AG09309 (cell line): ENCODE measurements around the gene LRCH1.
"Not testable (repeated sequence)": the region's sequence is repeated elsewhere in the genome, so short reads cannot be mapped to it uniquely, and the experiment has no call there.

Source experiments
- DNase-seq: peaks from one replicate; pipeline ENCODE4 v3.0.0-alpha.2; 2010; ENCODE audit warnings: low read depth
- H3K4me3 ChIP-seq: 2 replicates; pipeline ENCODE4 v1.5.1; 2011; ENCODE audit warnings: mild to moderate bottlenecking, low read depth, low read length, moderate library complexity; ENCODE audit not compliant: control insufficient read depth
- TF ChIP-seq, protein P1 (sequence below): IDR thresholded peaks from 2 replicates; pipeline ENCODE4 v1.5.1; 2011; ENCODE audit warnings: mild to moderate bottlenecking, low read depth, low read length, inconsistent platforms; ENCODE audit not compliant: insufficient read depth, control insufficient read depth; ENCODE audit errors: missing control alignments

The LRCH1 gene

DNA sequence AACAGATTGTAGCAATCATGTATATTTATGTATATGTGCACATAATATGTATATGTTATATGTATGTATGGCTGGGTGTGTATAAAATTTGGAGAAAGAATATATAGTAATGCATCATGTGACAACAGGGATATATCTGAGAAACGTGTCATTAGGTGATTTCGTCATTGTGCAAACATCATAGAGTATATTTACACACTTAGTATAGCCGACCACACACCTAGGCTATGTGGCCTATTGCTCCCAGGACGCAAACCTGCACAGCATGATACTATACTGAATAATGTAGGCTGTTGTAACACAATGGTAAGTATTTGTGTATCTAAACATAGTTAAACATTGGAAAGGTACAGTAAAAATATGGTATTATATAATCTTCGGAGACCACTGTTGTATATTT, 200.2 kb downstream of the LRCH1 start:
- H3K4me3 ChIP-seq = no peak overlapping the region
- no peak for DNase-seq
- TF ChIP-seq, protein P1, sequence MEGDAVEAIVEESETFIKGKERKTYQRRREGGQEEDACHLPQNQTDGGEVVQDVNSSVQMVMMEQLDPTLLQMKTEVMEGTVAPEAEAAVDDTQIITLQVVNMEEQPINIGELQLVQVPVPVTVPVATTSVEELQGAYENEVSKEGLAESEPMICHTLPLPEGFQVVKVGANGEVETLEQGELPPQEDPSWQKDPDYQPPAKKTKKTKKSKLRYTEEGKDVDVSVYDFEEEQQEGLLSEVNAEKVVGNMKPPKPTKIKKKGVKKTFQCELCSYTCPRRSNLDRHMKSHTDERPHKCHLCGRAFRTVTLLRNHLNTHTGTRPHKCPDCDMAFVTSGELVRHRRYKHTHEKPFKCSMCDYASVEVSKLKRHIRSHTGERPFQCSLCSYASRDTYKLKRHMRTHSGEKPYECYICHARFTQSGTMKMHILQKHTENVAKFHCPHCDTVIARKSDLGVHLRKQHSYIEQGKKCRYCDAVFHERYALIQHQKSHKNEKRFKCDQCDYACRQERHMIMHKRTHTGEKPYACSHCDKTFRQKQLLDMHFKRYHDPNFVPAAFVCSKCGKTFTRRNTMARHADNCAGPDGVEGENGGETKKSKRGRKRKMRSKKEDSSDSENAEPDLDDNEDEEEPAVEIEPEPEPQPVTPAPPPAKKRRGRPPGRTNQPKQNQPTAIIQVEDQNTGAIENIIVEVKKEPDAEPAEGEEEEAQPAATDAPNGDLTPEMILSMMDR = no peak

DNA sequence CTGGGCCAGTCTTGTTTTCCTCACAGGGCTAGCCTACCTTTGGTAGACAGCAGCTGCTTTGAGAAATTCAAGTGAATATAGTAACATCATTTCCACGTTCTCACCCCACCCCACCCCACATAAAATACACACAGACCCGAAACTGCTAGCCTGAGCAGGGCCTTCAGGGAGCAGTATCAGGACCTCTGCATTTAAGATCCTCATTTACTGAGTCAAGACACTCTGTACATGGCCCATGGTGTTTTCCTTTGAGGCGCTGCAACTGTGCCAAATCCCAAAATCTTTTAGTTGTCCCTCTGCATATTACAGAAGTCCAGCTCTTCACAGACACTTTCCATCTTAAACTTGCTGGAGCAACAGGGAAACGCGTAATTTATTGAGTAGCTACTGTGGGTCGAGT, 200.9 kb downstream of the LRCH1 start:
- TF ChIP-seq, protein P1 = no peak
- no peak for DNase-seq
- no peak overlapping the region for H3K4me3 ChIP-seq

DNA sequence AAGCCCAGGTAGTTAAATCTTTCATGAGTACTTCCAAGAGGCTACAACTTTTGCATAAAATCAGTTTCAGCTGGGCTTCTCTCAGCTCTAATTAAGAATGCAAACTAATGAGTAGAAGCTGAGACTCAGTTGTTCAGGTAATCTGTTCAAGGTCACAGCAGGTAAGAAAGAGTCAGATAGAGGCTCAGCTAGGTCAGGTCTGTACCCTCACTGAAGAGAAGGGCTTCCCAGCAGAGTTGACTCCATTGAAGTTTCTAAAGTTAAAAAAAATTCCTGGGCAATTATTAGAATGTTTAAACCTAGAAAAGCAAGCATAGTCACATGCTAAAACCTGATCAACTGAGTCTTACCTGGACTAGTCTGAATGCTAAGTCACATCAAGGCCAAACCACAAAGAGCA, 201.8 kb downstream of the LRCH1 start:
- no peak overlapping the region for H3K4me3 ChIP-seq
- no peak for DNase-seq
- TF ChIP-seq, protein P1 = no peak

DNA sequence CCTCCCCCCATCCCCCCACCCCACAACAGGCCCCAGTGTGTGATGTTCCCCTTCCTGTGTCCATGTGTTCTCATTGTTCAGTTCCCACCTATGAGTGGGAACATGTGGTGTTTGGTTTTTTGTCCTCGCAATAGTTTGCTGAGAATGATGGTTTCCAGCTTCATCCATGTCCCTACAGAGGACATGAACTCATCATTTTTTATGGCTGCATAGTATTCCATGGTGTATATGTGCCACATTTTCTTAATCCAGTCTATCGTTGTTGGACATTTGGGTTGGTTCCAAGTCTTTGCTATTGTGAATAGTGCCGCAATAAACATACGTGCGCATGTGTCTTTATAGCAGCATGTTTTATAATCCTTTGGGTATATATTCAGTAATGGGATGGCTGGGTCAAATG, 202.5 kb downstream of the LRCH1 start:
- H3K4me3 ChIP-seq, DNase-seq: not testable (repeated sequence)

DNA sequence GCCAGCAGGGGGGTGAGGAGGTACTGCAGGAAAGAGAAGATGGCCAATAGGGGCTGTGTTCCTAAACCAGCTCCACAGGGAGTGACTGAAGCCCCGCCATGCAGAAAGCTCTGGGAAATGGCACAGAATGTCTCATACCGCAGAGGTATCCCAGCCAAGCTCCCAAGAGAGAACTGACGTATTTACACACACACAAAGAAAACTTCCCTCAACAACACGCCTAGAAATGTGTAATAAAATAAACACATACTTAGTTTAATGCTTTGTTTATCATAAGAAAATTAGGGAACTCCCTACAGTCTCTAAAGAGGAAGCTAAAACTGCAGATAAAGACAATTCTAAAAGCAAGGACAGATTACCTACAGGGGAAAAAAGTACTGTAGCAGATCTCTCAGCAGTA, 204.0 kb downstream of the LRCH1 start:
- TF ChIP-seq, protein P1 = no peak
- no peak overlapping the region for H3K4me3 ChIP-seq
- no peak for DNase-seq

DNA sequence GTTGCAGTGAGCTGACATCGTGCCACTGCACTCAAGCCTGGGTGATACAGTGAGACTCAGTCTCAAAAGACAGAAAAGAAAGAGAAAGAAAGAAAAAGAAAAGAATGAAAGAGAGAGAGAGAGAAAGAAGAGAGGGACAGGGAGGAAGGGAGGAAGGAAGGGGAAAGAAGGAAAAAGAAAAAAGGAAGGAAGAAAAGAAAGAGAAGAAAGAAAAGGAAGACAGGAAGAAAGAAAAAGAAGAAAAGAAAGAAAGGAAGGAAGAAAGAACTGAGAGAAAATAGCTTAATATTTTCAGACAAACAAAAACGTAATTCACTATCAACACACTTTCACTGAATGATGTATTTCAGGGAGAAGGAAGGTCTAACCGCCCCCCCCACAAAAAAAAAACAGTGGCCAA, 204.7 kb downstream of the LRCH1 start:
- TF ChIP-seq, protein P1 = no peak
- no peak for DNase-seq
- no peak overlapping the region for H3K4me3 ChIP-seq

DNA sequence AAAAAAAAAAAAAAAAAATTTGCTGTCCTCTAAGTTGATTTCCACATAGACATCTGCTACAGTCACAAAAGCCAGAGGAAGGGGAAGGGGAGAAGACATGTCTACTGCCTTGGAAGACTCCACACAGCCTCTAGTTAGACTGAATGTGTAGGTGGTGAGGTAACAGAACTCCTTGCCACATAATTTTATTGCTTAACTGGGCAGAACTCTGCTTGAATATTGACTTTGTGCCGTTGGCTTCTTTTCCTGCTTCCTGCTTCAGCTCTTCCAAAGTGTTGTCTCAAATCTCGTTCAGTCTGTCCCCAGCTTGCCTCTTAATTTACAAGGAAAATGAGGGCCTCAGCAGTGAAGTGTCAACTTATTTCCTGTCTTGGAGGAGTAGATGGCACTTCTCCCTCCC, 206.9 kb downstream of the LRCH1 start:
- DNase-seq = no peak
- TF ChIP-seq, protein P1 = no peak

More for the DNA sequence above, 206.9 kb downstream of the LRCH1 start:
- no peak overlapping the region for H3K4me3 ChIP-seq
